Measurements from ENCODE around the gene OSBP2. TPM values are rescaled to one million over a fixed set of nuclear protein-coding genes. Genes with fewer than 3 reads are reported as not detected.
A peak's percentile ranks its signal among the peaks of the same experiment; 100 is the strongest.

Gene OSBP2
- total and polyA plus RNA-seq, 2 of the 13 experiments (the other 11 are each of a cell fraction or from before 2014, with no cell fraction given): 5.0 to 7.7 TPM

DNA sequence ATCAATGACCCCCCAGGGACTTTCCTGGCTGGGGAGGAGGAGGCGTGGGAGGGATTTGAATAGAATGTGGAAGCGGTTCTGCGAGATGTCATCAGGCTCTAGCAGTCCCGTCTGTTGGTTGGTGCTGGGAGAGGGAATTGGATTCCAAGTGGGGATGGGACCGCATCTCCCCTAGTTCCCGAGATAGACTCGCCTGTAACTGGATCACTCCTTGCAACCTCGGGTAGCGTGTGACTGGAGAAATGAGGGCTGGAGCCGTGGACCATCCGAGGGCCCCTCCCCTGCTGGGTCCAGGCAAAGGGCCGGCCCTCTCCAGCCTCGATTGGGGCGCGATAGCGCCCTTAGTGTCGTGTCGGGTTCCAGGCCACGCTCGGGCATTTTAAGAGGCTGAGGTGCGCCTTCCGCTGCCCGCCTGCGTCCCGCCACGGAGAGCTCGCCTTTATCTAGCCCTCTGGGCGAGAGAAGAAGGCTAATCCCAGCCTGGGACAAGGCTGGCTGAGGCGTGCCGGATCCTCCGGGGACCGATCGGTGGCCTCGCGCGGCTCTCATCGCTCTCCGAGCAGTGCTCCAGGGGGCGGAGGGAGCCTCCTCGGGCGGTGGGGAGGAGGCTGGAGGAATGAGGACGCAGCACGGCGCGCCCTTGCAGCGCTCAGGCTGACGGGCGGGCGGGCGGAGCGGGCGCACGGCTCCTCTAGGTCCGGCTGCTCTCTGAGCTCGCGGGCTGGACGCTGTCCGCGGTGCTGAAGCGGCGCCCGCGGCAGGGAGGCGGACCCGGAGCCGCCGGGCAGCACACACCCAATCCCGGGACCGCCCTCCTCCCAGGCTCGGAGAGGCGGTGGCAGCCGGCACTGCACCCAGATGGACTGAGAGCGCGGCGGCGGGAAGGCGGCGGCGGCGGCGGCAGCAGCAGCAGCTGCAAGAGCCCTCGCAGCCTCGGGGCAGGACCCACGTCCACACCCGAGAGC, 107.8 kb downstream of the OSBP2 start (continued):
- TF ChIP-seq ZNF318 (CRISPR knock-in tag; IDR thresholded peaks at IDR 0.05): peak; percentile 95
- 0 out of 2 replicates have a peak, but pooled peaks have one; percentile 20 for TF ChIP-seq NR2C2 (CRISPR knock-in tag; IDR thresholded peaks at IDR 0.05; ENCODE audit: borderline replicate concordance)
- no peak for TF ChIP-seq ZNF17 (CRISPR knock-in tag; IDR thresholded peaks at IDR 0.05)
- TF ChIP-seq, protein P1, sequence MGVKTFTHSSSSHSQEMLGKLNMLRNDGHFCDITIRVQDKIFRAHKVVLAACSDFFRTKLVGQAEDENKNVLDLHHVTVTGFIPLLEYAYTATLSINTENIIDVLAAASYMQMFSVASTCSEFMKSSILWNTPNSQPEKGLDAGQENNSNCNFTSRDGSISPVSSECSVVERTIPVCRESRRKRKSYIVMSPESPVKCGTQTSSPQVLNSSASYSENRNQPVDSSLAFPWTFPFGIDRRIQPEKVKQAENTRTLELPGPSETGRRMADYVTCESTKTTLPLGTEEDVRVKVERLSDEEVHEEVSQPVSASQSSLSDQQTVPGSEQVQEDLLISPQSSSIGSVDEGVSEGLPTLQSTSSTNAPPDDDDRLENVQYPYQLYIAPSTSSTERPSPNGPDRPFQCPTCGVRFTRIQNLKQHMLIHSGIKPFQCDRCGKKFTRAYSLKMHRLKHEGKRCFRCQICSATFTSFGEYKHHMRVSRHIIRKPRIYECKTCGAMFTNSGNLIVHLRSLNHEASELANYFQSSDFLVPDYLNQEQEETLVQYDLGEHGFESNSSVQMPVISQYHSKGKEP (CRISPR knock-in tag; IDR thresholded peaks at IDR 0.05): peak; percentile 99
- peak; percentile 96 for TF ChIP-seq ZNF230 (CRISPR knock-in tag; IDR thresholded peaks at IDR 0.05)
- peak; percentile 47; the same call in 1 of the 2 replicates for TF ChIP-seq THAP9 (CRISPR knock-in tag; IDR thresholded peaks at IDR 0.05; ENCODE audit: borderline replicate concordance)
- TF ChIP-seq JARID2 (CRISPR knock-in tag; IDR thresholded peaks at IDR 0.05; ENCODE audit: insufficient replicate concordance): peak; percentile 74
- no peak for TF ChIP-seq MAFF (IDR thresholded peaks at IDR 0.05; ENCODE audit: low read depth, low read length)
- TF ChIP-seq ZNF224 (CRISPR knock-in tag; IDR thresholded peaks at IDR 0.05): peak; percentile 93
- TF ChIP-seq, protein P2, sequence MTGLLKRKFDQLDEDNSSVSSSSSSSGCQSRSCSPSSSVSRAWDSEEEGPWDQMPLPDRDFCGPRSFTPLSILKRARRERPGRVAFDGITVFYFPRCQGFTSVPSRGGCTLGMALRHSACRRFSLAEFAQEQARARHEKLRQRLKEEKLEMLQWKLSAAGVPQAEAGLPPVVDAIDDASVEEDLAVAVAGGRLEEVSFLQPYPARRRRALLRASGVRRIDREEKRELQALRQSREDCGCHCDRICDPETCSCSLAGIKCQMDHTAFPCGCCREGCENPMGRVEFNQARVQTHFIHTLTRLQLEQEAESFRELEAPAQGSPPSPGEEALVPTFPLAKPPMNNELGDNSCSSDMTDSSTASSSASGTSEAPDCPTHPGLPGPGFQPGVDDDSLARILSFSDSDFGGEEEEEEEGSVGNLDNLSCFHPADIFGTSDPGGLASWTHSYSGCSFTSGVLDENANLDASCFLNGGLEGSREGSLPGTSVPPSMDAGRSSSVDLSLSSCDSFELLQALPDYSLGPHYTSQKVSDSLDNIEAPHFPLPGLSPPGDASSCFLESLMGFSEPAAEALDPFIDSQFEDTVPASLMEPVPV (CRISPR knock-in tag; IDR thresholded peaks at IDR 0.05): peak; percentile 99
- TF ChIP-seq ZNF615 (CRISPR knock-in tag; IDR thresholded peaks at IDR 0.05; ENCODE audit: borderline replicate concordance): peak; percentile 90; the same call in 1 of the 2 replicates
- peak; percentile 53; the same call in 1 of the 2 replicates for TF ChIP-seq ELF1 (CRISPR knock-in tag; IDR thresholded peaks at IDR 0.05)
